Thyroid gland (tissue), 4 donors: ENCODE measurements around the gene SPG7. TPM values are rescaled to one million over a fixed set of nuclear protein-coding genes. Genes with fewer than 3 reads are reported as not detected.
"Not testable (repeated sequence)": the region's sequence is repeated elsewhere in the genome, so short reads cannot be mapped to it uniquely, and the experiment has no call there.

Source experiments
- DNase-seq, 2 donors: peaks; one replicate each; pipeline ENCODE4 v3.0.0-alpha.2; 2019
- H3K27ac ChIP-seq, 3 donors: fragments of 200-600 bp; sonication (generic); 1 replicate in 2 of 3; 2 replicates in 1 of 3; pipeline ENCODE4 v1.5.1; 2016 to 2019; ENCODE audit warnings: mild to moderate bottlenecking in 1 of 3, moderate library complexity in 1 of 3
- H3K27me3 ChIP-seq: fragments of 200-600 bp; sonication (generic); one replicate; pipeline ENCODE4 v1.5.1; 2019
- H3K36me3 ChIP-seq, 2 donors: fragments of 200-600 bp; sonication (generic); one replicate each; pipeline ENCODE4 v1.5.1; 2016 to 2019
- H3K4me1 ChIP-seq, 2 donors: fragments of 200-600 bp; sonication (generic); one replicate each; pipeline ENCODE4 v1.5.1; 2017 to 2019
- H3K4me3 ChIP-seq, 3 donors: fragments of 200-600 bp; sonication (generic); replicated peaks in 1 of 3; 1 replicate in 2 of 3; 2 replicates in 1 of 3; pipeline ENCODE4 v1.5.1; 2016; ENCODE audit warnings: mild to moderate bottlenecking in 1 of 3
- H3K9me3 ChIP-seq: fragments of 200-600 bp; sonication (generic); one replicate; pipeline ENCODE4 v1.5.1; 2017
- POLR2A ChIP-seq, 2 donors: fragments of 450-650 bp; IDR thresholded peaks; one replicate each; pipeline ENCODE4 v1.6.1; 2017; ENCODE audit warnings: antibody characterized with exemption in 2 of 2, mild to moderate bottlenecking in 2 of 2, moderate library complexity in 1 of 2
- WGBS, 2 donors: methylation state at CpG; one replicate each; pipeline ENCODE4 v1.1.5; 2017; 5-methylcytosine and 5-hydroxymethylcytosine counted together
- intact Hi-C: fragments of 100-400 bp; cut with DNase I; formaldehyde crosslinking; loops from one replicate; pipeline ENCODE4 v1.15.1; 2023
- total RNA-seq, 4 donors: library from RNA; depleted of rRNA; stranded (reverse); fragments of >200 nt; gene quantifications; one replicate each; pipeline ENCODE4 v1.2.3, GENCODE V29; 2016
- TF ChIP-seq, protein P1 (sequence below), 6 experiments: fragments of 200-600 bp in 3 of 6; fragments of 450-650 bp in 3 of 6; sonication (generic) in 3 of 6; IDR thresholded peaks; one replicate each; pipeline ENCODE4 v1.5.1; 2016 to 2019; ENCODE audit warnings: antibody characterized with exemption in 6 of 6, mild to moderate bottlenecking in 2 of 6, inconsistent platforms in 1 of 6, moderate library complexity in 1 of 6

SPG7 gene
- total RNA-seq, 4 donors from 2014 or later, result 218 to 392 (median 285) TPM

GRCh38 chr16:89567656-89568594, 59.7 kb downstream of the SPG7 start:
- Histone ChIP-seq H3K27me3 (no peaks in the 10 kb centered on the region), H3K4me3 (no peak overlapping the region), H3K27ac (no peak overlapping the region), H3K4me1 (peaks cover 12 to 17% of the 10 kb centered on the region in 2 donors), H3K9me3 (no peaks in the 10 kb centered on the region), H3K36me3 (peaks cover 18 to 19% of the 10 kb centered on the region in 2 donors)
- TF ChIP-seq POLR2A (IDR thresholded peaks at IDR 0.05), result no peak
- TF ChIP-seq, protein P1, sequence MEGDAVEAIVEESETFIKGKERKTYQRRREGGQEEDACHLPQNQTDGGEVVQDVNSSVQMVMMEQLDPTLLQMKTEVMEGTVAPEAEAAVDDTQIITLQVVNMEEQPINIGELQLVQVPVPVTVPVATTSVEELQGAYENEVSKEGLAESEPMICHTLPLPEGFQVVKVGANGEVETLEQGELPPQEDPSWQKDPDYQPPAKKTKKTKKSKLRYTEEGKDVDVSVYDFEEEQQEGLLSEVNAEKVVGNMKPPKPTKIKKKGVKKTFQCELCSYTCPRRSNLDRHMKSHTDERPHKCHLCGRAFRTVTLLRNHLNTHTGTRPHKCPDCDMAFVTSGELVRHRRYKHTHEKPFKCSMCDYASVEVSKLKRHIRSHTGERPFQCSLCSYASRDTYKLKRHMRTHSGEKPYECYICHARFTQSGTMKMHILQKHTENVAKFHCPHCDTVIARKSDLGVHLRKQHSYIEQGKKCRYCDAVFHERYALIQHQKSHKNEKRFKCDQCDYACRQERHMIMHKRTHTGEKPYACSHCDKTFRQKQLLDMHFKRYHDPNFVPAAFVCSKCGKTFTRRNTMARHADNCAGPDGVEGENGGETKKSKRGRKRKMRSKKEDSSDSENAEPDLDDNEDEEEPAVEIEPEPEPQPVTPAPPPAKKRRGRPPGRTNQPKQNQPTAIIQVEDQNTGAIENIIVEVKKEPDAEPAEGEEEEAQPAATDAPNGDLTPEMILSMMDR (IDR thresholded peaks at IDR 0.05), result no peak
- WGBS, 2 donors, result 73 to 78% methylated on average over 26 to 30 of the region's 30 CpGs
- no peak for DNase-seq
- intact Hi-C loops, result no loop called here

- DNase-seq, result no peak
- Histone ChIP-seq H3K27me3 (peaks cover 8% of the 10 kb centered on the region), H3K36me3 (peaks cover 0 to 1% of the 10 kb centered on the region in 2 donors), H3K4me3 (no peak overlapping the region), H3K9me3 (no peaks in the 10 kb centered on the region), H3K4me1 (peaks cover 12 to 21% of the 10 kb centered on the region in 2 donors), H3K27ac (no peak overlapping the region)
- WGBS, 2 donors, result 80 to 84% methylated on average over 16 to 19 of the region's 23 CpGs
- TF ChIP-seq, protein P1 (IDR thresholded peaks at IDR 0.05), result no peak
- TF ChIP-seq POLR2A (IDR thresholded peaks at IDR 0.05), result no peak
- intact Hi-C loops, result no loop called here
These were observed 61.5 kb downstream of the SPG7 start for GRCh38 chr16:89569506-89570341.

DNA sequence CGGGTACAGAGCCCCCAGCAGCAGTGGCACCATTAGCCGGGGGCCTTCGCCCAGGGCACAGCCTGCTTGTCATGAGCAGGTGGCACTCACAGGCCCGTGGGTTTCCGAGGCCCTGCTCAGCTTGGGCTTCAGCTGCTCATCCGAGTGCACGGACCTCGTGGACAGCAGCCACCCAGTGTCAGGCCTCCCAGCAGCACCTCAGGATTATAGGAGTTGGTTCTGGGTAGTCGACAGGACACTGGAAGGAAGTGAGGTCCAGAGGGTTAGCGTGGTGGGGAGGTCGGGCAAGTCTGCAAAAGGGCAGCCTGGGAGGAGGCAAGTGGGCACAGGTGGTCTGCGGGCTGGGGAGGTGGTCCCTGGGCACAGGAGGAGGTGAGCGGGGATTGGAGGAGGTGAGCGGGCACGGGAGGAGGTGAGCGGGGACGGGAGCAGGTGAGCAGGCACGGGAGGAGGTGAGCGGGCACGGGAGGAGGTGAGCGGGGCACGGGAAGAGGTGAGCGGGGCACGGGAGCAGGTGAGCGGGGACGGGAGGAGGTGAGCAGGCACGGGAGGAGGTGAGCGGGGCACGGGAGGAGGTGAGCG, 62.2 kb downstream of the SPG7 start:
- Histone ChIP-seq H3K27ac (no peak overlapping the region), H3K4me3 (no peak overlapping the region), H3K27me3 (peaks cover 8% of the 10 kb centered on the region), H3K9me3 (no peaks in the 10 kb centered on the region), H3K4me1 (peaks cover 7 to 21% of the 10 kb centered on the region in 2 donors), H3K36me3 (no peaks in the 10 kb centered on the region)
- intact Hi-C loops, result no loop called here
- WGBS, 2 donors, result 80 to 83% methylated on average over 21 to 27 of the region's 30 CpGs
- TF ChIP-seq POLR2A (IDR thresholded peaks at IDR 0.05), result no peak
- TF ChIP-seq, protein P1 (IDR thresholded peaks at IDR 0.05), result no peak
- DNase-seq, result no peak

DNA sequence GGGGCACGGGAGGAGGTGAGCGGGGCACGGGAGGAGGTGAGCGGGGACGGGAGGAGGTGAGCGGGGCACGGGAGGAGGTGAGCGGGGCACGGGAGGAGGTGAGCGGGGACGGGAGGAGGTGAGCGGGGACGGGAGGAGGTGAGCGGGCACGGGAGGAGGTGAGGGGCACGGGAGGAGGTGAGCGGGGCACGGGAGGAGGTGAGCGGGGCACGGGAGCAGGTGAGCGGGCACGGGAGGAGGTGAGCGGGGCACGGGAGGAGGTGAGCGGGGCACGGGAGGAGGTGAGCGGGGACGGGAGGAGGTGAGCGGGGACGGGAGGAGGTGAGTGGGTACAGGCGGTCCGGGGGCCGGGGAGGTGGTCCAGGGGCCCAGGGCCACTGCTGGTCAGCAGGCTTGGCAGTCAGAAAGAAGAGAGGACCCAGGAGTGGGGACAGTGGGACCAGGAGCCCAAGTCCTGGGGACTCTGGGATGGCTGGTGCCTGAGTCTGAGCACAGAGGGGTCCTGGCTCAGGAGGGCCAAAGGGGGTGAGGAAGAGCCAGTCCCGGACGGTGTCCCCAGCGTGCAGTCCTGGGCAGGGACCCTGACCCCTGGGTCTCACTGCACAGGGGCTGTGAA, 62.9 kb downstream of the SPG7 start:
- H3K4me1 ChIP-seq, result peaks cover under 1 to 19% of the 10 kb centered on the region in 2 donors
- DNase-seq, H3K27ac ChIP-seq, intact Hi-C loops, H3K36me3 ChIP-seq, H3K9me3 ChIP-seq, H3K4me3 ChIP-seq: not testable (repeated sequence)
- peaks cover 10% of the 10 kb centered on the region for H3K27me3 ChIP-seq
- 86 to 88% methylated on average over 24 of the region's 36 CpGs for WGBS, 2 donors

DNA sequence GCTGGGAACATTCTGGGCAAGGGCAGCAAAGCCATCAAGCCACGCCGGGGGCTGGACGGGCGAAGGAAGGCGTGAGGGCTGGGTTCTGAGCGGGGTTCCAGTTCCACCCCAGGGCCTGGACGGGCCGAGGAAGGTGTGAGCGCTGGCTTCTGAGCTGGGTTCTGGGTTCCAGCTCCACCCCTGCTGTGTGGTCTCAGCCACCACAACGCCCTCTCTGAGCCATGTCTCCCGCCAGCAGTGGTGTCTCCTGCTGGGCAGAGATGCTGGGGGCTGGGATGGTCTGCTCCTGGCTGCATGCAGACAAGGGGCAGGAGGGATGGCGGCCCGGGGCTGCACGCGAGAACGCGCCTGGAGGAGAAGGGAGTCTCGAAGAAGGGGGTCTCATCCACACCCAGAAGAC, 63.4 kb downstream of the SPG7 start:
- TF ChIP-seq POLR2A (IDR thresholded peaks at IDR 0.05), result no peak
- TF ChIP-seq, protein P1 (IDR thresholded peaks at IDR 0.05), result no peak
- whole genome bisulfite sequencing, 2 donors, result 91 to 92% methylated on average over 11 to 15 of the region's 18 CpGs
- H3K27me3 ChIP-seq, result peaks cover 16% of the 10 kb centered on the region
- no peak overlapping the region for H3K4me3 ChIP-seq
- no peaks in the 10 kb centered on the region for H3K9me3 ChIP-seq
- H3K27ac ChIP-seq, result no peak overlapping the region
- intact Hi-C loops, result no loop called here
- DNase-seq, result no peak
- peaks cover 0 to 20% of the 10 kb centered on the region in 2 donors for H3K4me1 ChIP-seq
- H3K36me3 ChIP-seq, result no peaks in the 10 kb centered on the region
